ENCODE results near the gene PPP6R2. TPM values are rescaled to one million over a fixed set of nuclear protein-coding genes. Genes with fewer than 3 reads are reported as not detected.

PPP6R2 gene
- total and polyA plus RNA-seq, 2 donors (not counting 3 experiments of a cell fraction or from before 2014, with no cell fraction given) = 38.6 to 54.6 TPM

DNA sequence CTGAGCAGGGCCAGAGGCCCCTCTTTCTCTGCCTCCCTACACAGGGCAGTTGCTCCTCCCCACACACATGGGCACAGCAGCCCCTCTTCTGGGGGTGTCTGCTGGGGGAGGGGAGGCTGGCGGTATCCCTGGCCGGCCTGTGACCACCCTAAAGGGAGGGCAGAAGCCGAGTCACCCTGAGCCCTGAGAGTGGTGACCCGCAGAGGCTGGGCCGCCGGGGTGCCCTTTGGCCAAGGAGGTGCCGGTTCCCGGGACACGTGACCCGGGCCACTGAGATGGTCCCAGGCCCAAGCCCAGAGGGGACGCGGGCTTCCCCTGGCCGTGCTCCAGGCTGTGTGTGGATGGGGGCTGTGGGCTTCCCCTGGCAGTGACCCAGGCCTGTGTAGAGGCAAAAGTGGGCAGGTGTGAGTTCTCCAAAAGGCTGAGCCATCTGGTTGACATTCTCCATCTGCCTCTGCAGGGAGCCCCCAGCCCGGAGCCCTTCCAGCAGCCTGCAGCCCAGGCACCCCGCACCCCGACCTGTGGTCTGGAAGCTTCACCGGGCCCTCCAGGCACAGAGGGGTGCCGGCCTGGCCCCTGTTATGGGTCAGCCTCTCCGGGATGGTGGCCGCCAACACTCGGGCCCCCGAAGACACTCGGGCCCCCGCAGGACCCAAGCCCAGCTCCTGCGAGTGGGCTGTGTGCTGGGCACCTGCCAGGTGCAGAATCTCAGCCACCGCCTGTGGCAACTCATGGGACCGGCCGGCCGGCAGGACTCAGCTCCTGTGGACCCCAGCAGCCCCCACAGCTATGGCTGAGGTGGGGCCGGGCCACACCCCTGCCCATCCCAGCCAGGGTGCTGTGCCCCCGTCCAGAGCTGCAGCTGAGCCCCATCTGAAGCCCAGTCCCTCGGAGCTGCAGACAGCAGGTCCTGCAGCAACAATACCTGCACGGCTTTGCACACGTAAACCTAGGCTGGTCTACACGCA lies 139.3 kb downstream of the PPP6R2 start:
- H3K27ac ChIP-seq (ENCODE audit: insufficient read depth, low read depth, low read length) = no peak overlapping the region
- DNase-seq (ENCODE audit: low read depth, low spot score) = no peak
- H3K4me1 ChIP-seq (ENCODE audit: control insufficient read depth, extremely low read depth, insufficient read depth, low read length) = no peaks in the 10 kb centered on the region
- peaks cover 10 to 22% of the 10 kb centered on the region in 2 experiments for H3K27me3 ChIP-seq (ENCODE audit: control insufficient read depth in 2 of 2, insufficient read depth in 2 of 2, low read length in 2 of 2)
- no TSS peak for BruUV-seq (replicated peaks)
- dilution Hi-C loops (cut with MboI; ENCODE audit: extremely low pct_ligation_motif_present, low sequenced_read_pairs) = no loop called here
- H3K9ac ChIP-seq (replicated peaks; ENCODE audit: extremely low read depth, insufficient read depth, low read length) = no peak overlapping the region
- TF ChIP-seq MYC (IDR thresholded peaks at IDR 0.05; ENCODE audit: low read depth, low read length) (no peak), POLR2AphosphoS5 (IDR thresholded peaks at IDR 0.05; ENCODE audit: insufficient read depth, low read depth, low read length) (no peak), POLR2A (IDR thresholded peaks at IDR 0.05; ENCODE audit: low read depth, low read length) (no peak), EZH2 (IDR thresholded peaks at IDR 0.05; ENCODE audit: borderline replicate concordance, low read depth, low read length, severe bottlenecking) (no peak), FOS (IDR thresholded peaks at IDR 0.05; ENCODE audit: borderline replicate concordance, insufficient read depth, low read length) (no peak), JUN (IDR thresholded peaks at IDR 0.05; ENCODE audit: borderline replicate concordance, insufficient read depth, insufficient read length, low read depth) (no peak), GATA2 (IDR thresholded peaks at IDR 0.05; ENCODE audit: insufficient read depth, insufficient read length, low read depth, low read length) (no peak)
- TF ChIP-seq, protein P1, sequence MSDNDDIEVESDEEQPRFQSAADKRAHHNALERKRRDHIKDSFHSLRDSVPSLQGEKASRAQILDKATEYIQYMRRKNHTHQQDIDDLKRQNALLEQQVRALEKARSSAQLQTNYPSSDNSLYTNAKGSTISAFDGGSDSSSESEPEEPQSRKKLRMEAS (IDR thresholded peaks at IDR 0.05; ENCODE audit: insufficient read depth, insufficient read length) = no peak
- TF ChIP-seq, protein P2, sequence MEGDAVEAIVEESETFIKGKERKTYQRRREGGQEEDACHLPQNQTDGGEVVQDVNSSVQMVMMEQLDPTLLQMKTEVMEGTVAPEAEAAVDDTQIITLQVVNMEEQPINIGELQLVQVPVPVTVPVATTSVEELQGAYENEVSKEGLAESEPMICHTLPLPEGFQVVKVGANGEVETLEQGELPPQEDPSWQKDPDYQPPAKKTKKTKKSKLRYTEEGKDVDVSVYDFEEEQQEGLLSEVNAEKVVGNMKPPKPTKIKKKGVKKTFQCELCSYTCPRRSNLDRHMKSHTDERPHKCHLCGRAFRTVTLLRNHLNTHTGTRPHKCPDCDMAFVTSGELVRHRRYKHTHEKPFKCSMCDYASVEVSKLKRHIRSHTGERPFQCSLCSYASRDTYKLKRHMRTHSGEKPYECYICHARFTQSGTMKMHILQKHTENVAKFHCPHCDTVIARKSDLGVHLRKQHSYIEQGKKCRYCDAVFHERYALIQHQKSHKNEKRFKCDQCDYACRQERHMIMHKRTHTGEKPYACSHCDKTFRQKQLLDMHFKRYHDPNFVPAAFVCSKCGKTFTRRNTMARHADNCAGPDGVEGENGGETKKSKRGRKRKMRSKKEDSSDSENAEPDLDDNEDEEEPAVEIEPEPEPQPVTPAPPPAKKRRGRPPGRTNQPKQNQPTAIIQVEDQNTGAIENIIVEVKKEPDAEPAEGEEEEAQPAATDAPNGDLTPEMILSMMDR (IDR thresholded peaks at IDR 0.05; ENCODE audit: extremely low read depth in 1 of 2, insufficient read depth in 1 of 2, low read depth in 1 of 2, low read length in 2 of 2) = no peak
- no peaks in the 10 kb centered on the region for H3K79me2 ChIP-seq (ENCODE audit: control insufficient read depth, insufficient read depth, low read length)
- intact Hi-C loops (cut with micrococcal nuclease) = no loop called here
- POLR2A ChIA-PET = no interaction called here
- no peaks in the 10 kb centered on the region for H3K9me3 ChIP-seq (replicated peaks; ENCODE audit: control insufficient read depth, insufficient read depth, low read length)
- no peaks in the 10 kb centered on the region for H3K36me3 ChIP-seq (ENCODE audit: control insufficient read depth in 2 of 2, extremely low read depth in 1 of 2, insufficient read depth in 2 of 2, low read length in 2 of 2)
- peak overlapping the region; percentile 36 for H2AFZ ChIP-seq (ENCODE audit: low read depth, low read length)
- H3K4me3 ChIP-seq (replicated peaks in 1 of 3; ENCODE audit: insufficient read depth in 1 of 3, low read depth in 1 of 3, low read length in 3 of 3) = no peak overlapping the region
- H3K4me2 ChIP-seq (ENCODE audit: insufficient read depth, low read length) = no peak overlapping the region
- H3K9me1 ChIP-seq (replicated peaks; ENCODE audit: control insufficient read depth, extremely low read depth, insufficient read depth, low read length) = no peaks in the 10 kb centered on the region
- no peaks in the 10 kb centered on the region for H4K20me1 ChIP-seq (replicated peaks; ENCODE audit: control insufficient read depth, extremely low read depth, insufficient read depth, low read length)
- CTCF ChIA-PET = interaction anchor here (0.5 kb wide), 1 partner anchor 117 kb away, joined by 3 read pairs; no protein-coding TSS in a partner anchor
- no peak for FAIRE-seq
